NT2/D1 (cell line): ENCODE results near the gene ASB3.

Source experiments
- YY1 ChIP-seq: IDR thresholded peaks from 2 replicates; pipeline ENCODE4 v1.6.1; 2011; ENCODE audit not compliant: insufficient read length, insufficient read depth
- ZNF274 ChIP-seq: IDR thresholded peaks from 2 replicates; pipeline ENCODE4 v1.6.1; 2011; ENCODE audit warnings: mild to moderate bottlenecking, low read depth, low read length

- TF ChIP-seq YY1: no peak
- TF ChIP-seq ZNF274: no peak
Measured at GRCh38 chr2:53813151-53813550, 26.4 kb upstream of the ASB3 start.
